ENCODE measurements around the gene ZNF57. TPM values are rescaled to one million over a fixed set of nuclear protein-coding genes. Genes with fewer than 3 reads are reported as not detected.

Gene ZNF57
- 4.1 and 5.3 TPM in 2 replicates for total RNA-seq
- polyA plus RNA-seq, result 2.2 and 2.8 TPM in 2 replicates
- 1.7 and 2.0 TPM in 2 replicates for polyA plus RNA-seq (2012)
- 0.27 and 0.63 TPM in 2 replicates for polyA minus RNA-seq (ENCODE audit: low replicate concordance)

GRCh38 chr19:2900296-2901252 lies at the start of gene ZNF57:
Gene ZNF57 (plus strand): TSS chr19:2900928. CDS start chr19:2901046, 118 bp downstream.
- H3K27ac ChIP-seq (ENCODE audit: insufficient read depth, low read length), result peak within 1 kb of the TSS; percentile 87

GRCh38 chr19:2852598-2852997 lies 48.1 kb upstream of the ZNF57 start:
- peaks cover 12% of the 10 kb centered on the region for H3K9me3 ChIP-seq (ENCODE audit: control insufficient read depth, insufficient read depth, low read depth, low read length)

More at GRCh38 chr19:2900296-2901252, at the start of gene ZNF57:
- Histone ChIP-seq H3K9ac (ENCODE audit: insufficient read depth, low read length) (peak within 1 kb of the TSS; percentile 76), H2AFZ (ENCODE audit: low read length) (peak within 1 kb of the TSS; percentile 97), H3K4me3 (replicated peaks in 1 of 4; ENCODE audit: control extremely low read depth in 1 of 4, insufficient read depth in 1 of 4, low read depth in 3 of 4, low read length in 4 of 4) (peak within 1 kb of the TSS; percentile 75 to 90 (median 84)), H4K20me1 (ENCODE audit: control insufficient read depth, extremely low read depth, insufficient read depth, low read length) (no peaks in the 10 kb centered on the region), H3K27me3 (ENCODE audit: control insufficient read depth, insufficient read depth, low read length) (no peaks in the 10 kb centered on the region), H3K4me1 (ENCODE audit: control insufficient read depth, extremely low read depth, insufficient read depth, low read length) (no peaks in the 10 kb centered on the region), H3K9me3 (ENCODE audit: control insufficient read depth, insufficient read depth, low read depth, low read length) (no peaks in the 10 kb centered on the region), H3K79me2 (ENCODE audit: control insufficient read depth, insufficient read depth, low read length) (no peaks in the 10 kb centered on the region), H3K4me2 (ENCODE audit: extremely low read depth, insufficient read depth, low read length) (peak within 1 kb of the TSS; percentile 88), H3K36me3 (ENCODE audit: control insufficient read depth, insufficient read depth, low read length) (no peaks in the 10 kb centered on the region)
- TF ChIP-seq CTCF (conservative IDR thresholded peaks at IDR 0.05 in 1 of 2, IDR thresholded peaks at IDR 0.05 in 1 of 2; ENCODE audit: low read depth in 1 of 2, low read length in 2 of 2), result no peak
- no peak for TF ChIP-seq EZH2 (IDR thresholded peaks at IDR 0.05; ENCODE audit: low read length, missing control alignments)
- DNase-seq (ENCODE audit: low read depth in 2 of 2), result peak; percentile 99

More at GRCh38 chr19:2852598-2852997, 48.1 kb upstream of the ZNF57 start:
- Histone ChIP-seq H3K27ac (ENCODE audit: insufficient read depth, low read length) (no peak overlapping the region), H3K4me3 (replicated peaks in 1 of 4; ENCODE audit: control extremely low read depth in 1 of 4, insufficient read depth in 1 of 4, low read depth in 3 of 4, low read length in 4 of 4) (no peak overlapping the region), H3K36me3 (ENCODE audit: control insufficient read depth, insufficient read depth, low read length) (peaks cover 4% of the 10 kb centered on the region), H3K4me2 (ENCODE audit: extremely low read depth, insufficient read depth, low read length) (no peak overlapping the region), H4K20me1 (ENCODE audit: control insufficient read depth, extremely low read depth, insufficient read depth, low read length) (no peaks in the 10 kb centered on the region), H3K27me3 (ENCODE audit: control insufficient read depth, insufficient read depth, low read length) (no peaks in the 10 kb centered on the region), H3K79me2 (ENCODE audit: control insufficient read depth, insufficient read depth, low read length) (no peaks in the 10 kb centered on the region), H3K4me1 (ENCODE audit: control insufficient read depth, extremely low read depth, insufficient read depth, low read length) (no peaks in the 10 kb centered on the region), H3K9ac (ENCODE audit: insufficient read depth, low read length) (no peak overlapping the region), H2AFZ (ENCODE audit: low read length) (no peak overlapping the region)
- peak in 1 of 2 donors; percentile 11 for DNase-seq (ENCODE audit: low read depth in 2 of 2)
- TF ChIP-seq CTCF (conservative IDR thresholded peaks at IDR 0.05 in 1 of 2, IDR thresholded peaks at IDR 0.05 in 1 of 2; ENCODE audit: low read depth in 1 of 2, low read length in 2 of 2) (no peak), EZH2 (IDR thresholded peaks at IDR 0.05; ENCODE audit: low read length, missing control alignments) (no peak)

Data from fibroblast of lung (primary cell).